ENCODE data around the gene SLC35B2. TPM values are rescaled to one million over a fixed set of nuclear protein-coding genes. Genes with fewer than 3 reads are reported as not detected.

The SLC35B2 gene
- total and polyA plus RNA-seq, 7 experiments from 2014 or later, result 10.0 to 41.7 (median 20.4) TPM

DNA sequence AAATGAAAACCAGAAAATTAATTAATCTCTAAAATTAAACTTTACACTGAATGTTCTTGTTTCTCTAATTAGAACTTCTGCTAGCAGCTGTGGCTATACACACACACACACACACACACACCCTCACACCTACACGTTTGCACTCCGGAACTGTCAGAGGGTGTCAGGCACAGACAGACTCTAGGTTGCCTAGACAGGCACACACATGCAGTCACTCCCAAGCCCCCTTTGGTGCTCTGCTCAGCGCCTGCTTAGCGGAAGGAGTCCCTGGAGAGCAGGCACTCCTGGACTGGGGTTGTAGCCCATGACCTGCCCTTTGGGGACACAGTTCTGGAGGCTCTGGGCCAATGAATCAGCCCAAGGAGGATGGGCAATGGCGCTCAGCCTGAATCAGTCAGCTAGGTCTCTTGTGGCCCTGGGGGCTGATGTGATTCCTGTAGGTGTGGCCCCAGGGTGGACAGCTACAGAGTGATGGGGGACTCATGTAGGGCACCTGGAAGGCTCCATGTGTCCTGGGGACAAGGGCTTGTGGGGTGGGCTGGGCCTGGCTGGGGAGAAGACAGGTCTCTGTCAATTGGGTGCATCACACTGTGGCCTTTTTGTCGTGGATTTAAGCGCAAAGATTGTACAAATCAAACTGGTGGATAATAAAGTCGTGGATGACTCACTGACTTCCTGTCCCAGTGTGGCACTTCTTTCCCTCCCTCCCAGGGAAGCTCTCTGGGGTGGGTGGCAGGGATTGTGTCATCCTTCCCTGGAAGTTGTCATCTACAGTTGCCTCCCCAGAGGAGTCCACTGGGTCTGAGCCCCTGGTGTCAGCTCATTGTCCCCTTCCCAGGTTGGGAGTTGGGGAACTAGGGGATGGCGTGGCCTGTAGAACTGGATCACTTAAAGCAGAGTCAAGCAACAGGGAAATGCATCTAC, 21.7 kb upstream of the SLC35B2 start:
- Mint-ChIP-seq H3K4me1 (peaks cover 0 to 12% (median 7%) of the 10 kb centered on the region in 7 donors), H3K27me3 (peaks cover 23 to 49% (median 40%) of the 10 kb centered on the region in 5 donors), H3K4me3 (no peak overlapping the region), H3K36me3 (peaks cover 0 to 4% (median 0%) of the 10 kb centered on the region in 5 donors), H3K27ac (peak overlapping the region in 1 of 9 donors; percentile 36), H3K9me3 (peaks cover 0 to 2% (median 0%) of the 10 kb centered on the region in 11 donors)
- ATAC-seq, result peak; percentile 26
- Histone ChIP-seq H3K27me3 (ENCODE audit: control insufficient read depth in 2 of 2, insufficient read depth in 2 of 2, low read length in 2 of 2) (peaks cover 0 to 9% of the 10 kb centered on the region in 2 donors), H3K4me3 (ENCODE audit: low read length) (no peak overlapping the region), H3K9me3 (ENCODE audit: control insufficient read depth in 2 of 3, low read length in 3 of 3) (no peaks in the 10 kb centered on the region), H3K36me3 (ENCODE audit: control insufficient read depth in 2 of 3, insufficient read depth in 3 of 3, low read length in 3 of 3) (no peaks in the 10 kb centered on the region), H3K27ac (ENCODE audit: low read depth, low read length) (no peak overlapping the region), H3K4me1 (ENCODE audit: control insufficient read depth in 2 of 2, insufficient read depth in 2 of 2, low read length in 2 of 2) (no peaks in the 10 kb centered on the region)
- intact Hi-C loops (cut with micrococcal nuclease), result no loop called here
- DNase-seq, result no peak
- POLR2A ChIA-PET, result no interaction called here
- CTCF ChIA-PET, result no interaction called here

GRCh38 chr6:44278315-44278714, 21.0 kb upstream of the SLC35B2 start:
- POLR2A ChIA-PET, result no interaction called here
- intact Hi-C loops (cut with micrococcal nuclease), result no loop called here

DNA sequence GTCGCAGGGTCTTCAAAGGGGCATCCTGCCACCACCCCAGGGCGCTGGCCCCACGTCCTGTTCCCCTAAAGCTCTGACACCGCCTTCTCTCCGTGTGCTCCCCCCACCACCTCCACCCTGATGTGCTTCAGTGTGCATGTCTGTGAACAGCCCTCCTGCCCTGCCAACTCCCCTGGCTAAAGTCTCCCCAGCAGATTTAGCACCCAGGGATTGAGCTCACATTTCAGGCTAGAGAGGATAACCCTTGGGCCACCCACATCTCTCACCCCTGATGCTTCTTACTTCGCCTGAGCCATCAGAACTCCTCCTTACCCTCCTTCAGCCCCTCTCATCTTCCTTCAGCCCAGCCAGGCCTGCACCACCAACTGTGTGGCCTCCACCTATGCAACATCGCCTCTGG, 20.4 kb upstream of the SLC35B2 start:
- H3K27ac Mint-ChIP-seq, result peak overlapping the region in 1 of 9 donors; percentile 46
- H3K4me1 Mint-ChIP-seq, result peaks cover 0 to 12% (median 7%) of the 10 kb centered on the region in 7 donors
- intact Hi-C loops (cut with micrococcal nuclease), result no loop called here
- Histone ChIP-seq H3K4me1 (ENCODE audit: control insufficient read depth in 2 of 2, insufficient read depth in 2 of 2, low read length in 2 of 2) (no peaks in the 10 kb centered on the region), H3K27me3 (ENCODE audit: control insufficient read depth in 2 of 2, insufficient read depth in 2 of 2, low read length in 2 of 2) (peaks cover 0 to 9% of the 10 kb centered on the region in 2 donors), H3K36me3 (ENCODE audit: control insufficient read depth in 2 of 3, insufficient read depth in 3 of 3, low read length in 3 of 3) (no peaks in the 10 kb centered on the region), H3K4me3 (ENCODE audit: low read length) (no peak overlapping the region), H3K27ac (ENCODE audit: low read depth, low read length) (no peak overlapping the region), H3K9me3 (ENCODE audit: control insufficient read depth in 2 of 3, low read length in 3 of 3) (no peaks in the 10 kb centered on the region)
- DNase-seq, result no peak
- H3K27me3 Mint-ChIP-seq, result peaks cover 34 to 57% (median 49%) of the 10 kb centered on the region in 5 donors
- H3K36me3 Mint-ChIP-seq, result peaks cover 0 to 4% (median 0%) of the 10 kb centered on the region in 5 donors
- ChIA-PET CTCF (interaction anchor here (0.8 kb wide), 1 partner anchor 9 kb away, joined by 6 read pairs; no protein-coding TSS in a partner anchor), POLR2A (no interaction called here)
- peaks cover 0 to 2% (median 0%) of the 10 kb centered on the region in 11 donors for H3K9me3 Mint-ChIP-seq
- peak overlapping the region in 1 of 10 donors; percentile 35 for H3K4me3 Mint-ChIP-seq
- no peak for ATAC-seq

More at GRCh38 chr6:44278315-44278714, 21.0 kb upstream of the SLC35B2 start:
- peaks cover 29 to 51% (median 43%) of the 10 kb centered on the region in 5 donors for H3K27me3 Mint-ChIP-seq
- ATAC-seq, result no peak
- Histone ChIP-seq H3K27ac (ENCODE audit: low read depth, low read length) (no peak overlapping the region), H3K4me1 (ENCODE audit: control insufficient read depth in 2 of 2, insufficient read depth in 2 of 2, low read length in 2 of 2) (no peaks in the 10 kb centered on the region), H3K27me3 (ENCODE audit: control insufficient read depth in 2 of 2, insufficient read depth in 2 of 2, low read length in 2 of 2) (peaks cover 0 to 9% of the 10 kb centered on the region in 2 donors), H3K4me3 (ENCODE audit: low read length) (no peak overlapping the region), H3K9me3 (ENCODE audit: control insufficient read depth in 2 of 3, low read length in 3 of 3) (no peaks in the 10 kb centered on the region), H3K36me3 (ENCODE audit: control insufficient read depth in 2 of 3, insufficient read depth in 3 of 3, low read length in 3 of 3) (no peaks in the 10 kb centered on the region)
- no peak overlapping the region for H3K4me3 Mint-ChIP-seq
- no peak overlapping the region for H3K27ac Mint-ChIP-seq
- DNase-seq, result no peak
- peaks cover 0 to 12% (median 7%) of the 10 kb centered on the region in 7 donors for H3K4me1 Mint-ChIP-seq
- CTCF ChIA-PET, result no interaction called here
- H3K9me3 Mint-ChIP-seq, result peaks cover 0 to 2% (median 0%) of the 10 kb centered on the region in 11 donors
- peaks cover 0 to 4% (median 0%) of the 10 kb centered on the region in 5 donors for H3K36me3 Mint-ChIP-seq

- H3K9me3 ChIP-seq (ENCODE audit: control insufficient read depth in 2 of 3, low read length in 3 of 3), result no peaks in the 10 kb centered on the region
- no peaks in the 10 kb centered on the region for H3K36me3 ChIP-seq (ENCODE audit: control insufficient read depth in 2 of 3, insufficient read depth in 3 of 3, low read length in 3 of 3)
- intact Hi-C loops (cut with micrococcal nuclease), result no loop called here
- DNase-seq, result no peak
- ChIA-PET POLR2A (interaction anchor here (1.1 kb wide), 1 partner anchor 29 kb away, joined by 3 read pairs; no protein-coding TSS in a partner anchor), CTCF (interaction anchor here (0.8 kb wide), 1 partner anchor 9 kb away, joined by 6 read pairs; no protein-coding TSS in a partner anchor)
- Mint-ChIP-seq H3K36me3 (peaks cover 0 to 4% (median 0%) of the 10 kb centered on the region in 5 donors), H3K27ac (no peak overlapping the region), H3K9me3 (peaks cover 0 to 2% (median 0%) of the 10 kb centered on the region in 11 donors), H3K4me3 (peak overlapping the region in 7 of 10 donors; percentile 42 to 71 (median 55)), H3K4me1 (peaks cover 0 to 12% (median 7%) of the 10 kb centered on the region in 7 donors), H3K27me3 (peaks cover 40 to 64% (median 55%) of the 10 kb centered on the region in 5 donors)
- H3K27me3 ChIP-seq (ENCODE audit: control insufficient read depth in 2 of 2, insufficient read depth in 2 of 2, low read length in 2 of 2), result peaks cover 0 to 16% of the 10 kb centered on the region in 2 donors
- H3K4me3 ChIP-seq (ENCODE audit: low read length), result no peak overlapping the region
- no peak overlapping the region for H3K27ac ChIP-seq (ENCODE audit: low read depth, low read length)
- no peaks in the 10 kb centered on the region for H3K4me1 ChIP-seq (ENCODE audit: control insufficient read depth in 2 of 2, insufficient read depth in 2 of 2, low read length in 2 of 2)
- no peak for ATAC-seq
Observed at GRCh38 chr6:44276667-44277640, 19.6 kb upstream of the SLC35B2 start.

GRCh38 chr6:44275749-44276648, 18.7 kb upstream of the SLC35B2 start:
- Mint-ChIP-seq H3K36me3 (peaks cover 0 to 4% (median 0%) of the 10 kb centered on the region in 5 donors), H3K4me1 (peaks cover 4 to 14% (median 7%) of the 10 kb centered on the region in 7 donors), H3K27ac (no peak overlapping the region), H3K9me3 (peaks cover 0 to 2% (median 0%) of the 10 kb centered on the region in 11 donors), H3K27me3 (peaks cover 49 to 73% (median 63%) of the 10 kb centered on the region in 5 donors), H3K4me3 (peak overlapping the region in 4 of 10 donors; percentile 23 to 55 (median 36))
- Histone ChIP-seq H3K27me3 (ENCODE audit: control insufficient read depth in 2 of 2, insufficient read depth in 2 of 2, low read length in 2 of 2) (peaks cover 0 to 21% of the 10 kb centered on the region in 2 donors), H3K9me3 (ENCODE audit: control insufficient read depth in 2 of 3, low read length in 3 of 3) (no peaks in the 10 kb centered on the region), H3K27ac (ENCODE audit: low read depth, low read length) (no peak overlapping the region), H3K4me3 (ENCODE audit: low read length) (no peak overlapping the region), H3K4me1 (ENCODE audit: control insufficient read depth in 2 of 2, insufficient read depth in 2 of 2, low read length in 2 of 2) (no peaks in the 10 kb centered on the region), H3K36me3 (ENCODE audit: control insufficient read depth in 2 of 3, insufficient read depth in 3 of 3, low read length in 3 of 3) (no peaks in the 10 kb centered on the region)
- ATAC-seq (peak; percentile 62), DNase-seq (peak in 3 of 9 donors; percentile 25 to 49 (median 29))
- POLR2A ChIA-PET, result interaction anchor here (1.1 kb wide), 1 partner anchor 28 kb away, joined by 3 read pairs; no protein-coding TSS in a partner anchor
- CTCF ChIA-PET, result no interaction called here
- intact Hi-C loops (cut with micrococcal nuclease), result no loop called here

Measured in naive thymus-derived CD4-positive, alpha-beta T cell (primary cell).